K562 (cell line): ENCODE measurements around the gene SFI1. TPM values are rescaled to one million over a fixed set of nuclear protein-coding genes. Genes with fewer than 3 reads are reported as not detected.

ENCODE experiments used
- BACH1 ChIP-seq: fragments of 200-800 bp; sonication (Bioruptor generic); IDR thresholded peaks from 2 replicates; pipeline ENCODE4 v1.6.1; 2016; ENCODE audit warnings: missing genetic modification characterization, missing compliant biosample characterization
- CHD4 ChIP-seq: fragments of 200-600 bp; sonication (generic); IDR thresholded peaks from 3 replicates; pipeline ENCODE4 v1.6.1; 2012; ENCODE audit warnings: low read depth, mild to moderate bottlenecking, mixed read lengths, low read length, inconsistent platforms; ENCODE audit not compliant: insufficient read depth, insufficient replicate concordance, poor library complexity, severe bottlenecking
- ELK1 ChIP-seq: sonication (generic); formaldehyde crosslinking; IDR thresholded peaks from 2 replicates; pipeline ENCODE4 v1.8.1; 2022; ENCODE audit warnings: missing genetic modification reagents
- HDGF ChIP-seq: fragments of 450-650 bp; IDR thresholded peaks from 2 replicates; pipeline ENCODE4 v1.6.1; 2016
- HINFP ChIP-seq: fragments of 450-650 bp; conservative IDR thresholded peaks from 2 replicates; pipeline ENCODE4 v1.6.1; 2016; ENCODE audit warnings: missing genetic modification characterization, low read depth, mild to moderate bottlenecking, control low read depth, missing compliant biosample characterization
- HIVEP1 ChIP-seq: fragments of 250-450 bp; sonication (Bioruptor Pico); IDR thresholded peaks from 2 replicates; pipeline ENCODE4 v1.4.0; 2020; ENCODE audit warnings: mild to moderate bottlenecking
- NR3C1 ChIP-seq: sonication (generic); formaldehyde crosslinking; IDR thresholded peaks from 2 replicates; pipeline ENCODE4 v1.8.1; 2022; ENCODE audit warnings: missing genetic modification reagents
- POLR2AphosphoS5 ChIP-seq: IDR thresholded peaks from 2 replicates; pipeline ENCODE4 v1.6.1; 2011; ENCODE audit warnings: mild to moderate bottlenecking, low read depth, low read length, moderate library complexity; ENCODE audit not compliant: control insufficient read depth, insufficient read depth
- PTTG1 ChIP-seq: fragments of 450-650 bp; IDR thresholded peaks from 2 replicates; pipeline ENCODE4 v1.6.1; 2016; ENCODE audit warnings: low read depth, mild to moderate bottlenecking, missing genetic modification characterization, missing compliant biosample characterization
- RAD51 ChIP-seq: fragments of 450-650 bp; IDR thresholded peaks from 2 replicates; pipeline ENCODE4 v1.7.1; 2016; ENCODE audit warnings: low read depth, mild to moderate bottlenecking, borderline replicate concordance
- RB1 ChIP-seq: fragments of 450-650 bp; IDR thresholded peaks from 2 replicates; pipeline ENCODE4 v1.6.1; 2017; ENCODE audit warnings: low read depth, mild to moderate bottlenecking
- YY1 ChIP-seq, 3 experiments: IDR thresholded peaks; 2 replicates each; pipeline ENCODE4 v1.6.1; 2011; ENCODE audit warnings: low read length in 2 of 3, mild to moderate bottlenecking in 2 of 3, moderate library complexity in 2 of 3, borderline replicate concordance in 1 of 3, control low read depth in 1 of 3, low read depth in 1 of 3; ENCODE audit not compliant: insufficient read depth in 3 of 3, insufficient replicate concordance in 2 of 3, control insufficient read depth in 1 of 3, insufficient read length in 1 of 3; ENCODE audit errors: extremely low read depth in 1 of 3
- ZBTB11 ChIP-seq, 3 experiments: fragments of 200-800 bp in 1 of 3; fragments of 250-450 bp in 1 of 3; fragments of 450-650 bp in 1 of 3; sonication (Bioruptor Pico) in 1 of 3; sonication (Bioruptor generic) in 1 of 3; formaldehyde crosslinking in 1 of 3; IDR thresholded peaks; 2 replicates each; pipeline versions ENCODE4 v1.6.1 to v1.8.0; 2016 to 2022; ENCODE audit warnings: mild to moderate bottlenecking in 2 of 3, missing genetic modification characterization in 2 of 3, missing compliant biosample characterization in 1 of 3, moderate library complexity in 1 of 3
- ZBTB8A ChIP-seq: fragments of 450-650 bp; IDR thresholded peaks from 2 replicates; pipeline ENCODE4 v1.6.1; 2018; ENCODE audit warnings: mild to moderate bottlenecking, moderate library complexity; ENCODE audit not compliant: partially characterized antibody
- polyA plus RNA-seq, 8 experiments: library from polyadenylated mRNA; depleted of rRNA in 4 of 8; stranded (reverse) in 5 of 8; unstranded in 3 of 8; fragments of >200 nt; fragmentation: Nextera tagmentation in 2 of 8; fragmentation: Illumina TruSeq in 1 of 8; extraction: Ambion mirVana in 2 of 8; extraction: Trizol in 1 of 8; gene quantifications; 2 replicates each; pipeline versions ENCODE4 v1.2.1 to v1.2.3, GENCODE V29; 2011 to 2014; ENCODE audit warnings: inconsistent platforms in 1 of 8, missing spikeins in 1 of 8
- total RNA-seq, 7 experiments: library from RNA; depleted of rRNA in 6 of 7; stranded (reverse); fragments of >200 nt in 6 of 7; fragmentation: Illumina TruSeq in 2 of 7; extraction: Trizol in 2 of 7; gene quantifications; 2 replicates each; pipeline versions ENCODE4 v1.2.1 to v1.2.3, GENCODE V29; 2011 to 2021; ENCODE audit warnings: low replicate concordance in 1 of 7
- TF ChIP-seq, protein P1 (sequence below): sonication (generic); formaldehyde crosslinking; IDR thresholded peaks from 2 replicates; pipeline ENCODE4 v1.8.0; 2022; ENCODE audit warnings: mild to moderate bottlenecking, low read depth, missing genetic modification reagents

SFI1 gene
- total and polyA plus RNA-seq, 9 of the 15 experiments (the other 6 are each of a cell fraction or from before 2014, with no cell fraction given), result 3.0 to 25.6 (median 14.1) TPM

DNA sequence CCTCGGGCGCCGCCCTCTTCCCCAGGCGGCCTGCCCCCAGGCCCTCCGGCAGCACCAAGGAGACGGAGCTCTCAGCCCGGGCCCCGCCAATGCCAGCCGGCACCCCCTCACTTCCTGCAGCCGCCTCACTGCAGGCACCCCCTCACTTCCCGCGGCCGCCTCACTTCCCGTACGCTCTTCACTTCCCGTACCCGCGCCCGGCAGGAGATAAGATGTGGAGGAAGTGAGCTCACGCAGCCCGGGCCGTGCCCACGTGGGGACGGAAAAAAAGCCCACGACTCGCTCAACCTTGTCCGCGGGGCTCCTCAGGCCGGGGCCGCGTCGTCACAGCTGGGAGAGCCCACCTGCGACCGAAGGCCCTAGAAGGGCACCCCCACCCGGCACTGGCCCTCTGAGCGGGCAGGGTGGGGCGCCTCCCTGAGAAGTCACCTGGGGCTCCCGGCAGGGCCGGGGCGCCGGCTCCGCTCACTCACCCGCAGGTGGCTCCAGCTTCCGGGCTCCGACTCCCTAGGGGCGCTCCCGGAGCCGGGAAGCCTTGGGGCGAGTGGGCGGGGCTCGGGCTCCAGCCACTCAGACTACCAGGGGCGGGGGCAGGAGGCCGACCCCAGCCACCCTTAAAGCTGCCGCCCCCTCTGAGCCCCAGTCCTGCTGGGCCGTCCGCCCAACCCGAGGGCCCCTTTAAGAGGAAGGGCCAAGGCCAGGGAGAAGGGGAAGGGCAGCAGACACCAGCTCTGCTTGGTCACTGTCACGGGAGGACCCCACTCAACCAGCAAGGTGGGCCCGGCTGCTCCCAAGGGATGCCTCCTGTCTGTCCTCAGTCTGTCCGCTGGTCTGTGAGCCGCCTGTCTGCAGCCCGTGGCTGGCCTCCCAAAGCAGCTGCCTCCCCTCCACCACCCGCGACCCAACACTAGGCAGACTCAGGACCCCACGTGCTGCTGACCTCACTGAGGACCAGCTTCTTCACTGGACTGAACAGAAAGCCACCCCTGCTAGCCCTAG, 134.3 kb downstream of the SFI1 start (continued):
- TF ChIP-seq ZBTB11 (CRISPR knock-in tag; IDR thresholded peaks at IDR 0.05) (peak in 1 of 3 experiments; percentile 83; a peak in 2 of 6 replicates), HDGF (no peak), POLR2AphosphoS5 (peak; percentile 38; the same call in 1 of the 2 replicates), ZBTB8A (no peak), NR3C1 (CRISPR knock-in tag) (peak; percentile 46; the same call in 1 of the 2 replicates), BACH1 (tag) (no peak), RAD51 (peak; percentile 24; the same call in 1 of the 2 replicates), HIVEP1 (no peak), PTTG1 (tag) (no peak), ELK1 (no peak), RB1 (peak; percentile 28; the same call in 1 of the 2 replicates), CHD4 (no peak), HINFP (tag) (no peak), YY1 (IDR thresholded peaks at IDR 0.05; ENCODE audit: borderline replicate concordance in 1 of 3, control insufficient read depth in 1 of 3, extremely low read depth in 1 of 3, insufficient read depth in 3 of 3, insufficient read length in 1 of 3, insufficient replicate concordance in 2 of 3, low read depth in 1 of 3, low read length in 2 of 3) (no peak)
- TF ChIP-seq, protein P1, sequence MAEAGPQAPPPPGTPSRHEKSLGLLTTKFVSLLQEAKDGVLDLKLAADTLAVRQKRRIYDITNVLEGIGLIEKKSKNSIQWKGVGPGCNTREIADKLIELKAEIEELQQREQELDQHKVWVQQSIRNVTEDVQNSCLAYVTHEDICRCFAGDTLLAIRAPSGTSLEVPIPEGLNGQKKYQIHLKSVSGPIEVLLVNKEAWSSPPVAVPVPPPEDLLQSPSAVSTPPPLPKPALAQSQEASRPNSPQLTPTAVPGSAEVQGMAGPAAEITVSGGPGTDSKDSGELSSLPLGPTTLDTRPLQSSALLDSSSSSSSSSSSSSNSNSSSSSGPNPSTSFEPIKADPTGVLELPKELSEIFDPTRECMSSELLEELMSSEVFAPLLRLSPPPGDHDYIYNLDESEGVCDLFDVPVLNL (CRISPR knock-in tag), result no peak
